RWPE1 (cell line): Measurements from ENCODE around the gene TPSD1.

Experiments used
- CTCF ChIA-PET: fragments of 350-600 bp; sonication (Branson Sonifier 250); formaldehyde crosslinking; extraction: SDS; loops from one replicate; lab custom pipeline; 2021; lab: Yijun Ruan, JAX
- POLR2A ChIA-PET: fragments of 400-600 bp; formaldehyde crosslinking; extraction: SDS; loops from one replicate; lab custom pipeline; 2020; ENCODE audit warnings: antibody characterized with exemption; ENCODE audit not compliant: low non-redundant PET; lab: Yijun Ruan, JAX
- DNase-seq: peaks from one replicate; pipeline ENCODE4 v3.0.0; 2012; ENCODE audit warnings: low spot score
- H3K27ac ChIP-seq: fragments of 450-650 bp; 2 replicates; pipeline ENCODE4 v1.5.1; 2017
- TF ChIP-seq, protein P1 (sequence below): fragments of 450-650 bp; conservative IDR thresholded peaks from 2 replicates; pipeline ENCODE4 v1.5.1; 2017; ENCODE audit warnings: low read depth, mild to moderate bottlenecking

TPSD1 gene

DNA sequence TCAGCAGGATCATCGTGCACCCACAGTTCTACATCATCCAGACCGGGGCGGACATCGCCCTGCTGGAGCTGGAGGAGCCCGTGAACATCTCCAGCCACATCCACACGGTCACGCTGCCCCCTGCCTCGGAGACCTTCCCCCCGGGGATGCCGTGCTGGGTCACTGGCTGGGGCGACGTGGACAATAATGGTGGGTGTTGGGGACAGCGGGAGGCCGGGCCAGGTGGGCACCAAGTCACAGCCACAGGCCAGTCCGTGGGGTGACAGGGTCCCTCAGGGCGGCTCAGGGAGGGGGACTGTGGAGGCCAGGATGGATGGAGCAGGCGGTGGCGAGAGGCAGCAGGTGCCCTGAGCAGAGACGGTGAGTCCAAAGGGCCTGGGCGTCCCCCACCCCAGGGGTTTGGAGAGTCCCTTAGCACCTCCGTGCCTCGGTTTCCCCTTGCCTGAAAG lies 1.0 kb downstream of the TPSD1 start:
- TF ChIP-seq, protein P1, sequence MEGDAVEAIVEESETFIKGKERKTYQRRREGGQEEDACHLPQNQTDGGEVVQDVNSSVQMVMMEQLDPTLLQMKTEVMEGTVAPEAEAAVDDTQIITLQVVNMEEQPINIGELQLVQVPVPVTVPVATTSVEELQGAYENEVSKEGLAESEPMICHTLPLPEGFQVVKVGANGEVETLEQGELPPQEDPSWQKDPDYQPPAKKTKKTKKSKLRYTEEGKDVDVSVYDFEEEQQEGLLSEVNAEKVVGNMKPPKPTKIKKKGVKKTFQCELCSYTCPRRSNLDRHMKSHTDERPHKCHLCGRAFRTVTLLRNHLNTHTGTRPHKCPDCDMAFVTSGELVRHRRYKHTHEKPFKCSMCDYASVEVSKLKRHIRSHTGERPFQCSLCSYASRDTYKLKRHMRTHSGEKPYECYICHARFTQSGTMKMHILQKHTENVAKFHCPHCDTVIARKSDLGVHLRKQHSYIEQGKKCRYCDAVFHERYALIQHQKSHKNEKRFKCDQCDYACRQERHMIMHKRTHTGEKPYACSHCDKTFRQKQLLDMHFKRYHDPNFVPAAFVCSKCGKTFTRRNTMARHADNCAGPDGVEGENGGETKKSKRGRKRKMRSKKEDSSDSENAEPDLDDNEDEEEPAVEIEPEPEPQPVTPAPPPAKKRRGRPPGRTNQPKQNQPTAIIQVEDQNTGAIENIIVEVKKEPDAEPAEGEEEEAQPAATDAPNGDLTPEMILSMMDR, result no peak
- no peak for DNase-seq
- ChIA-PET CTCF (no interaction called here), POLR2A (no interaction called here)
- H3K27ac ChIP-seq, result no peak overlapping the region

GRCh38 chr16:1257561-1258224 lies 1.8 kb downstream of the TPSD1 start:
- no peak for DNase-seq
- no peak overlapping the region for H3K27ac ChIP-seq
- ChIA-PET POLR2A (no interaction called here), CTCF (interaction anchor here (0.7 kb wide), 1 partner anchor 186 kb away, joined by 3 read pairs; no protein-coding TSS in a partner anchor)
- TF ChIP-seq, protein P1, result no peak

GRCh38 chr16:1258225-1258600 lies 2.3 kb downstream of the TPSD1 start:
- CTCF ChIA-PET, result interaction anchor here (0.7 kb wide), 1 partner anchor 185 kb away, joined by 3 read pairs; no protein-coding TSS in a partner anchor
- POLR2A ChIA-PET, result no interaction called here
- H3K27ac ChIP-seq, result no peak overlapping the region
- DNase-seq, result no peak
- TF ChIP-seq, protein P1, result no peak

GRCh38 chr16:1258906-1259759 lies 3.3 kb downstream of the TPSD1 start:
- no peak for DNase-seq
- TF ChIP-seq, protein P1, result no peak
- no peak overlapping the region for H3K27ac ChIP-seq
- CTCF ChIA-PET, result interaction anchor here (0.6 kb wide), 1 partner anchor 13 kb away, joined by 3 read pairs; no protein-coding TSS in a partner anchor
- POLR2A ChIA-PET, result no interaction called here

- no peak for DNase-seq
- TF ChIP-seq, protein P1, result no peak
- H3K27ac ChIP-seq, result no peak overlapping the region
- POLR2A ChIA-PET, result no interaction called here
- CTCF ChIA-PET, result no interaction called here
Measured at GRCh38 chr16:1259760-1260068, 3.8 kb downstream of the TPSD1 start.

DNA sequence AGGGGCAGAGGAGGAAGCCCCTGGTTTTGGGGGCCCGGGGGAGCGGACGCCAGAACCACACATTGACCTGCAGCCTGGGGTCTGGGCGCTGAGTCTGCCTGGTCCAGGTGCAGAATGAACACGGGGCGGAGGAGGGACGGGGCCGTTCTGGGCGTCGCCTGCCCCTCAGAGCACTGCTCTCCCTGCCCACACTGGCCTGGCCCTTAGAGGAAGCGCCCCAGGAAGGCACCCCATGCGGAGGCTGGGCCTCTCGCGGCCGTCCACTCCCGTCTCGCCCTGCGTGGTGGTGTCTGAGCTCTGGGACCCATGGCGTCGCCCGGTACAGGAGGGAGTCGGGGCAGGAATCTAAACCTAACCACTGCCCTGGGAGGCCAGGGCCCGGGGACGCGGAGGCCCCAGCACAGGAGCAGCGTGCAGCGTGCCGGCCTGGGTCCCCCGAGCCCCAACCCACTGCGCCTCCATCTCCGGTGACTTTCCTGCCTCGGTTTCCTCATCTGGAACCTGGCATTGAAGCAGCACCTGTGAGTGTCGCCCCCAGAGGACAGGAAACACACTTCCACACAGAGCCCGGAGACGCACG lies 4.3 kb downstream of the TPSD1 start:
- no peak for DNase-seq
- ChIA-PET POLR2A (interaction anchor here (0.6 kb wide), 1 partner anchor 35 kb away, joined by 3 read pairs; no protein-coding TSS in a partner anchor), CTCF (no interaction called here)
- TF ChIP-seq, protein P1, result no peak
- no peak overlapping the region for H3K27ac ChIP-seq
